Brain microvascular endothelial cell (primary cell): ENCODE results near the gene UGT1A10.

ENCODE experiments used
- DNase-seq: peaks from one replicate; pipeline ENCODE4 v3.0.0-alpha.2; 2020
- H3K27ac ChIP-seq: fragments of 250-450 bp; sonication (Bioruptor Pico); 2 replicates; pipeline ENCODE4 v1.5.1; 2020; ENCODE audit warnings: mild to moderate bottlenecking, moderate library complexity
- H3K27me3 ChIP-seq: fragments of 250-450 bp; sonication (Bioruptor Pico); replicated peaks from 2 replicates; pipeline ENCODE4 v1.5.1; 2020; ENCODE audit warnings: mild to moderate bottlenecking
- H3K36me3 ChIP-seq: fragments of 250-450 bp; sonication (Bioruptor Pico); replicated peaks from 2 replicates; pipeline ENCODE4 v1.5.1; 2020; ENCODE audit warnings: mild to moderate bottlenecking
- H3K4me3 ChIP-seq: 2 replicates; pipeline ENCODE4 v1.5.1; 2011; ENCODE audit warnings: low read depth, mild to moderate bottlenecking, control low read depth, low read length, moderate library complexity
- CTCF ChIP-seq: IDR thresholded peaks from 2 replicates; pipeline ENCODE4 v1.5.1; 2011; ENCODE audit warnings: low read depth, mild to moderate bottlenecking, moderate library complexity, low read length, control low read depth, inconsistent platforms; ENCODE audit errors: missing control alignments
- in situ Hi-C: cut with HindIII; loops from 2 replicates; pipeline ENCODE4 v1.10.0; 2017; ENCODE audit warnings: low sequenced_read_pairs, low pct_ligation_motif_present

The UGT1A10 gene

GRCh38 chr2:233791151-233791882 is 155.1 kb downstream of the UGT1A10 start:
- TF ChIP-seq CTCF: no peak
- Histone ChIP-seq H3K27me3 (no peaks in the 10 kb centered on the region), H3K27ac (no peak overlapping the region), H3K36me3 (no peaks in the 10 kb centered on the region), H3K4me3 (no peak overlapping the region)
- no peak for DNase-seq
- in situ Hi-C loops: no loop called here

DNA sequence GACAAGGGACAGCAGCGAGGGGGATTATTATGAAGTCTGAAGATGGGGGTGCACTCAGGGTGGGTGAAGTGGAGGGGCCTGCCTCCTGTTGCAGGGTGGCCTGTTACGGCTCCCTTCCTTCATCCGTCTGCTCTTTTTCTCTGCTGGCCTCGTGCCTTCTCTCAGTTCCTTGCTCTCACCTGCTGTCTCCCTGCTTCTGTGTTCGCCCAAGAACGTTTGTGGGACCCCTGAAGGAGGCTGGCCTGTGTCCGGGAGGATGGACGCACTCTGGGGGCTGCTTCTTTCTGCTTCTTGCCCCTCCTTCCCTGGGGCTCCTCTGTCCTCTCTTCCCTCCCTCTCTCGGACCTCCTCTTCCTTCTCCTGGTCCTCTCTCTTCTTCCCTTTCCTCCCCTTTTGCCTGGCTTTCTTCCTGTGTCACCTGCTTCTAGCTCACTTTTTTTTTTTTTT is 155.7 kb downstream of the UGT1A10 start:
- no peak for DNase-seq
- Histone ChIP-seq H3K27me3 (no peaks in the 10 kb centered on the region), H3K27ac (no peak overlapping the region), H3K36me3 (no peaks in the 10 kb centered on the region), H3K4me3 (no peak overlapping the region)
- TF ChIP-seq CTCF: no peak
- in situ Hi-C loops: no loop called here

DNA sequence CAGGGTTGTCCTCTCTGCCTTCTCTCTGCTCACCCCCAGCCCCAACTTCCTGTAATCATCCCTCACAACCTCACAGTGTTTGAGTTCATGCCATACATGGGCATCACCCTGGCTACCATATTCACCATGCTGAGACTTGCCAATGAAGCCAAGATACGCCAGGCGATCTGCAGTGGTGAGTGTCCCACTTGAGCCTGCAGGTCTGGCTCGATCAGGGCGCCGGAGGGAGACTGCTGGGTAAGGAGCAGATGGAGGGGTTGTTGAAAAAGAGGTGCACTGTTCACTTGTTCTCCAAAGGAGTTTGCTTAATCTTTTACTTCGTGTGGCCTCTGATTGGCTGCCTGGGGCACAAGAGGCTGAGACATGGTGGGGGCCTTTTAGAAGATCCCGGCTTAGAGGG is 156.5 kb downstream of the UGT1A10 start:
- no peaks in the 10 kb centered on the region for H3K36me3 ChIP-seq
- no peak for TF ChIP-seq CTCF
- DNase-seq: no peak
- in situ Hi-C loops: no loop called here
- H3K27ac ChIP-seq: no peak overlapping the region
- no peak overlapping the region for H3K4me3 ChIP-seq
- H3K27me3 ChIP-seq: no peaks in the 10 kb centered on the region

GRCh38 chr2:233793465-233794127 is 157.3 kb downstream of the UGT1A10 start:
- Histone ChIP-seq H3K36me3 (no peaks in the 10 kb centered on the region), H3K27ac (no peak overlapping the region), H3K4me3 (no peak overlapping the region), H3K27me3 (no peaks in the 10 kb centered on the region)
- in situ Hi-C loops: no loop called here
- no peak for TF ChIP-seq CTCF
- no peak for DNase-seq

GRCh38 chr2:233794128-233794658 is 157.9 kb downstream of the UGT1A10 start:
- no peak for DNase-seq
- TF ChIP-seq CTCF: no peak
- H3K27ac ChIP-seq: no peak overlapping the region
- in situ Hi-C loops: no loop called here
- no peak overlapping the region for H3K4me3 ChIP-seq
- no peaks in the 10 kb centered on the region for H3K36me3 ChIP-seq
- H3K27me3 ChIP-seq: no peaks in the 10 kb centered on the region
